IMR-90 (cell line): Measurements from ENCODE around the gene ADTRP. TPM values are rescaled to one million over a fixed set of nuclear protein-coding genes. Genes with fewer than 3 reads are reported as not detected.

Source experiments
- ATAC-seq: fragments of 200-7000 bp; cut with Tn5 transposase; 2 replicates; pipeline ENCODE4 v1.9.1; 2020; ENCODE audit warnings: low read depth, mild to moderate bottlenecking, moderate library complexity
- BruUV-seq: library from RNA; stranded (reverse); fragments of 400-500 nt; replicated peaks from 2 replicates; lab custom pipeline; 2021; lab: Mats Ljungman, UMichigan
- CTCF ChIA-PET: fragments of 300-600 bp; formaldehyde crosslinking; extraction: SDS; loops from one replicate; lab custom pipeline; 2021; ENCODE audit warnings: antibody characterized with exemption; lab: Yijun Ruan, JAX
- POLR2A ChIA-PET: fragments of 300-600 bp; sonication (Branson Sonifier 250); formaldehyde crosslinking; loops from one replicate; lab custom pipeline; 2022; ENCODE audit warnings: antibody characterized with exemption; ENCODE audit not compliant: unreplicated experiment; lab: Charles Lee
- DNase-seq: peaks from one replicate; pipeline ENCODE4 v3.0.0; 2013
- H2AFZ ChIP-seq: replicated peaks from 2 replicates; pipeline ENCODE3; 2013; ENCODE audit warnings: low read length, mild to moderate bottlenecking; ENCODE audit not compliant: poor library complexity
- H2AK5ac ChIP-seq: 2 replicates; pipeline ENCODE4 v1.6.1; 2013; ENCODE audit warnings: low read depth, low read length, inconsistent platforms
- H2AK9ac ChIP-seq: replicated peaks from 2 replicates; pipeline ENCODE3; 2013; ENCODE audit warnings: mild to moderate bottlenecking, low read depth, low read length, moderate library complexity; ENCODE audit not compliant: poor library complexity
- H2BK120ac ChIP-seq: 2 replicates; pipeline ENCODE4 v1.6.1; 2013; ENCODE audit warnings: low read depth, low read length, inconsistent platforms
- H2BK15ac ChIP-seq: 3 replicates; pipeline ENCODE4 v1.6.1; 2013; ENCODE audit warnings: low read depth, low read length, inconsistent platforms
- H2BK20ac ChIP-seq: 2 replicates; pipeline ENCODE4 v1.6.1; 2013; ENCODE audit warnings: low read depth, mild to moderate bottlenecking, inconsistent platforms, low read length, moderate library complexity
- H2BK5ac ChIP-seq: 2 replicates; pipeline ENCODE4 v1.6.1; 2013; ENCODE audit warnings: mild to moderate bottlenecking, low read depth, low read length, inconsistent platforms; ENCODE audit not compliant: poor library complexity, severe bottlenecking
- H3K14ac ChIP-seq: replicated peaks from 2 replicates; pipeline ENCODE4 v1.6.1; 2013; ENCODE audit warnings: low read depth, low read length, inconsistent platforms
- H3K18ac ChIP-seq: 2 replicates; pipeline ENCODE4 v1.6.1; 2013; ENCODE audit warnings: low read depth, low read length, control low read depth
- H3K23ac ChIP-seq: 2 replicates; pipeline ENCODE4 v1.6.1; 2013; ENCODE audit warnings: low read depth, low read length, inconsistent platforms
- H3K27ac ChIP-seq: 2 replicates; pipeline ENCODE4 v1.5.1; 2013; ENCODE audit warnings: mild to moderate bottlenecking, control low read depth, low read length; ENCODE audit not compliant: insufficient read depth
- H3K27me3 ChIP-seq: 2 replicates; pipeline ENCODE4 v1.6.1; 2013; ENCODE audit warnings: low read length; ENCODE audit not compliant: control insufficient read depth, insufficient read depth
- H3K36me3 ChIP-seq: 2 replicates; pipeline ENCODE4 v1.6.1; 2013; ENCODE audit warnings: low read length, mixed read lengths; ENCODE audit not compliant: control insufficient read depth, insufficient read depth
- H3K4ac ChIP-seq: 2 replicates; pipeline ENCODE4 v1.6.1; 2013; ENCODE audit warnings: low read depth, low read length, inconsistent platforms
- H3K4me1 ChIP-seq: 2 replicates; pipeline ENCODE4 v1.6.1; 2013; ENCODE audit warnings: low read length, mixed read lengths; ENCODE audit not compliant: control insufficient read depth, insufficient read depth
- H3K4me2 ChIP-seq: 2 replicates; pipeline ENCODE4 v1.6.1; 2013; ENCODE audit warnings: low read depth, mild to moderate bottlenecking, control low read depth, low read length, moderate library complexity
- H3K4me3 ChIP-seq: 2 replicates; pipeline ENCODE4 v1.5.1; 2013; ENCODE audit warnings: low read depth, mild to moderate bottlenecking, control low read depth, low read length, moderate library complexity; ENCODE audit not compliant: insufficient read depth
- H3K56ac ChIP-seq: 2 replicates; pipeline ENCODE4 v1.6.1; 2013; ENCODE audit warnings: low read length, inconsistent platforms; ENCODE audit not compliant: insufficient read depth; ENCODE audit errors: extremely low read depth
- H3K79me1 ChIP-seq, 2 experiments: 2 replicates each; pipeline ENCODE4 v1.6.1; 2013; ENCODE audit warnings: low read length in 2 of 2, inconsistent platforms in 1 of 2, low read depth in 1 of 2
- H3K9ac ChIP-seq: 2 replicates; pipeline ENCODE4 v1.6.1; 2013; ENCODE audit warnings: low read depth, low read length, control low read depth
- H3K9me1 ChIP-seq: 2 replicates; pipeline ENCODE4 v1.6.1; 2013; ENCODE audit warnings: low read length, inconsistent platforms; ENCODE audit not compliant: insufficient read depth
- H3K9me3 ChIP-seq: 2 replicates; pipeline ENCODE4 v1.6.1; 2013; ENCODE audit warnings: low read length; ENCODE audit not compliant: control insufficient read depth, insufficient read depth
- H4K20me1 ChIP-seq: 2 replicates; pipeline ENCODE4 v1.6.1; 2013; ENCODE audit warnings: low read length, inconsistent platforms; ENCODE audit not compliant: insufficient read depth
- H4K5ac ChIP-seq: 2 replicates; pipeline ENCODE4 v1.6.1; 2013; ENCODE audit warnings: mild to moderate bottlenecking, low read depth, low read length, control low read depth
- H4K8ac ChIP-seq, 2 experiments: 2 replicates each; pipeline ENCODE4 v1.6.1; 2013; ENCODE audit warnings: low read depth in 2 of 2, low read length in 2 of 2, control low read depth in 1 of 2, inconsistent platforms in 1 of 2
- H4K91ac ChIP-seq: 2 replicates; pipeline ENCODE4 v1.6.1; 2013; ENCODE audit warnings: low read depth, low read length, inconsistent platforms; ENCODE audit not compliant: insufficient read depth
- BHLHE40 ChIP-seq: fragments of 150-350 bp; IDR thresholded peaks from 2 replicates; pipeline ENCODE4 v1.6.1; 2016; ENCODE audit warnings: mild to moderate bottlenecking, low read depth, low read length
- CEBPB ChIP-seq: IDR thresholded peaks from 2 replicates; pipeline ENCODE4 v1.6.1; 2012; ENCODE audit warnings: low read depth, low read length, improper control_type of control experiment
- CHD1 ChIP-seq: IDR thresholded peaks from 2 replicates; pipeline ENCODE4 v1.6.1; 2012; ENCODE audit warnings: low read depth, low read length, improper control_type of control experiment
- FOS ChIP-seq: fragments of 150-350 bp; IDR thresholded peaks from 2 replicates; pipeline ENCODE4 v1.6.1; 2016; ENCODE audit warnings: low read depth, low read length
- MAZ ChIP-seq: IDR thresholded peaks from 2 replicates; pipeline ENCODE4 v1.6.1; 2012; ENCODE audit warnings: low read depth, mild to moderate bottlenecking, low read length, improper control_type of control experiment, moderate library complexity, borderline replicate concordance
- MXI1 ChIP-seq: IDR thresholded peaks from 2 replicates; pipeline ENCODE4 v1.6.1; 2012; ENCODE audit warnings: low read depth, mild to moderate bottlenecking, low read length, moderate library complexity, borderline replicate concordance
- NFE2L2 ChIP-seq: fragments of 150-350 bp; IDR thresholded peaks from 2 replicates; pipeline ENCODE4 v1.6.1; 2016; ENCODE audit warnings: low read depth, mild to moderate bottlenecking, low read length
- POLR2A ChIP-seq: IDR thresholded peaks from 2 replicates; pipeline ENCODE4 v1.6.1; 2012; ENCODE audit warnings: mild to moderate bottlenecking, low read depth, low read length
- RFX5 ChIP-seq: IDR thresholded peaks from 2 replicates; pipeline ENCODE4 v1.8.0; 2012; ENCODE audit warnings: low read depth, mild to moderate bottlenecking, low read length, moderate library complexity
- WGBS, 2 experiments: methylation state at CpG; one replicate each; pipeline versions ENCODE4 v1.1.5 to v1.1.7; 2013; ENCODE audit warnings: missing lambda C conversion rate in 2 of 2; ENCODE audit not compliant: insufficient read length in 1 of 2; ENCODE audit errors: extremely low coverage in 2 of 2; 5-methylcytosine and 5-hydroxymethylcytosine counted together
- dilution Hi-C: fragments of 300-500 bp; cut with HindIII; formaldehyde crosslinking; loops from one replicate; pipeline ENCODE4 v1.14.3; 2018; ENCODE audit warnings: low sequenced_read_pairs; ENCODE audit not compliant: unreplicated experiment
- in situ Hi-C: fragments of 300-500 bp; cut with MboI; formaldehyde crosslinking; loops from 3 replicates; pipeline ENCODE4 v1.14.3; 2019; ENCODE audit warnings: low sequenced_read_pairs, inconsistent platforms, mixed read lengths
- intact Hi-C: fragments of 100-400 bp; cut with micrococcal nuclease; formaldehyde crosslinking; loops from 2 replicates; pipeline ENCODE4 v1.10.0; 2022
- polyA plus RNA-seq, 3 experiments: library from polyadenylated mRNA; depleted of rRNA; stranded (reverse); fragments of >200 nt; gene quantifications; 2 replicates each; pipeline ENCODE4 v1.2.3, GENCODE V29; 2012; ENCODE audit warnings: low replicate concordance in 1 of 3
- total RNA-seq: library from RNA; depleted of rRNA; stranded (reverse); fragments of >200 nt; gene quantifications from 2 replicates; pipeline ENCODE4 v1.2.3, GENCODE V29; 2012
- TF ChIP-seq, protein P1 (sequence below): conservative IDR thresholded peaks from 2 replicates; pipeline ENCODE4 v1.5.1; 2012; ENCODE audit warnings: mild to moderate bottlenecking, low read depth, low read length, improper control_type of control experiment
- TF ChIP-seq, protein P2 (sequence below): fragments of 150-350 bp; IDR thresholded peaks from 2 replicates; pipeline ENCODE4 v1.6.1; 2017; ENCODE audit warnings: mild to moderate bottlenecking, antibody characterized with exemption, low read length, low read depth
- TF ChIP-seq, protein P3 (sequence below): fragments of 150-350 bp; IDR thresholded peaks from 2 replicates; pipeline ENCODE4 v1.6.1; 2016; ENCODE audit warnings: low read depth, mild to moderate bottlenecking, low read length, moderate library complexity, borderline replicate concordance

The ADTRP gene
- total and polyA plus RNA-seq, 2 of the 4 experiments (the other 2 are of a cell fraction), result 0.50 to 0.72 TPM

DNA sequence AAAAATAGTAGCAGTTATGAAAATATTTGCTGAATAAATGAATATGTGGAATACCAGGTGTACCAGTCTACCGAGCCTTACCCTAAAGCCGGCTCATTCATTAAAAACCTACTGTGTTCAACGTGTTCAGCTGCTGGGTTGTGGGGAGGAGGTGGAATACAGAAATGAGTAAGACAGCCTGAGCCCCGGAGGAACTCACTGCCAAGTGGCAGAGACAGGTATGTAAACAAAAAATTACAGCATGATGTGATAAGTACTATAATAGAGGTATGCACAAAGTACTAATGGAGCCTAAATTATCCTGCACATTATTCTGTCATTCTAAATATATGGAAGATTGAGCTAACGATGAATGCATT lies 6.8 kb upstream of the ADTRP start:
- Histone ChIP-seq H2AFZ (no peak overlapping the region), H3K79me1 (no peaks in the 10 kb centered on the region), H3K4me2 (no peak overlapping the region), H2AK5ac (no peak overlapping the region), H4K20me1 (no peaks in the 10 kb centered on the region), H3K9me1 (no peaks in the 10 kb centered on the region), H2BK15ac (no peak overlapping the region; the same call in 2 of the 3 replicates), H2AK9ac (no peak overlapping the region), H3K9me3 (no peaks in the 10 kb centered on the region), H3K4me1 (no peaks in the 10 kb centered on the region), H4K5ac (no peak overlapping the region), H3K27ac (no peak overlapping the region), H3K27me3 (no peaks in the 10 kb centered on the region), H2BK120ac (no peak overlapping the region), H4K91ac (no peak overlapping the region), H3K14ac (no peak overlapping the region), H2BK5ac (no peak overlapping the region), H3K4me3 (no peak overlapping the region), H3K9ac (no peak overlapping the region), H2BK20ac (no peak overlapping the region), H4K8ac (no peak overlapping the region), H3K4ac (no peak overlapping the region), H3K18ac (no peak overlapping the region), H3K36me3 (no peaks in the 10 kb centered on the region), H3K56ac (no peak overlapping the region), H3K23ac (no peak overlapping the region)
- ATAC-seq, result no peak; the same call in 1 of the 2 replicates
- CTCF ChIA-PET, result no interaction called here
- TF ChIP-seq MAZ (no peak), RFX5 (no peak), MXI1 (no peak), FOS (no peak), POLR2A (no peak), CHD1 (no peak), BHLHE40 (no peak), NFE2L2 (no peak), CEBPB (no peak)
- TF ChIP-seq, protein P1, sequence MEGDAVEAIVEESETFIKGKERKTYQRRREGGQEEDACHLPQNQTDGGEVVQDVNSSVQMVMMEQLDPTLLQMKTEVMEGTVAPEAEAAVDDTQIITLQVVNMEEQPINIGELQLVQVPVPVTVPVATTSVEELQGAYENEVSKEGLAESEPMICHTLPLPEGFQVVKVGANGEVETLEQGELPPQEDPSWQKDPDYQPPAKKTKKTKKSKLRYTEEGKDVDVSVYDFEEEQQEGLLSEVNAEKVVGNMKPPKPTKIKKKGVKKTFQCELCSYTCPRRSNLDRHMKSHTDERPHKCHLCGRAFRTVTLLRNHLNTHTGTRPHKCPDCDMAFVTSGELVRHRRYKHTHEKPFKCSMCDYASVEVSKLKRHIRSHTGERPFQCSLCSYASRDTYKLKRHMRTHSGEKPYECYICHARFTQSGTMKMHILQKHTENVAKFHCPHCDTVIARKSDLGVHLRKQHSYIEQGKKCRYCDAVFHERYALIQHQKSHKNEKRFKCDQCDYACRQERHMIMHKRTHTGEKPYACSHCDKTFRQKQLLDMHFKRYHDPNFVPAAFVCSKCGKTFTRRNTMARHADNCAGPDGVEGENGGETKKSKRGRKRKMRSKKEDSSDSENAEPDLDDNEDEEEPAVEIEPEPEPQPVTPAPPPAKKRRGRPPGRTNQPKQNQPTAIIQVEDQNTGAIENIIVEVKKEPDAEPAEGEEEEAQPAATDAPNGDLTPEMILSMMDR, result no peak
- TF ChIP-seq, protein P2, sequence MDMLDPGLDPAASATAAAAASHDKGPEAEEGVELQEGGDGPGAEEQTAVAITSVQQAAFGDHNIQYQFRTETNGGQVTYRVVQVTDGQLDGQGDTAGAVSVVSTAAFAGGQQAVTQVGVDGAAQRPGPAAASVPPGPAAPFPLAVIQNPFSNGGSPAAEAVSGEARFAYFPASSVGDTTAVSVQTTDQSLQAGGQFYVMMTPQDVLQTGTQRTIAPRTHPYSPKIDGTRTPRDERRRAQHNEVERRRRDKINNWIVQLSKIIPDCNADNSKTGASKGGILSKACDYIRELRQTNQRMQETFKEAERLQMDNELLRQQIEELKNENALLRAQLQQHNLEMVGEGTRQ, result no peak
- TF ChIP-seq, protein P3, sequence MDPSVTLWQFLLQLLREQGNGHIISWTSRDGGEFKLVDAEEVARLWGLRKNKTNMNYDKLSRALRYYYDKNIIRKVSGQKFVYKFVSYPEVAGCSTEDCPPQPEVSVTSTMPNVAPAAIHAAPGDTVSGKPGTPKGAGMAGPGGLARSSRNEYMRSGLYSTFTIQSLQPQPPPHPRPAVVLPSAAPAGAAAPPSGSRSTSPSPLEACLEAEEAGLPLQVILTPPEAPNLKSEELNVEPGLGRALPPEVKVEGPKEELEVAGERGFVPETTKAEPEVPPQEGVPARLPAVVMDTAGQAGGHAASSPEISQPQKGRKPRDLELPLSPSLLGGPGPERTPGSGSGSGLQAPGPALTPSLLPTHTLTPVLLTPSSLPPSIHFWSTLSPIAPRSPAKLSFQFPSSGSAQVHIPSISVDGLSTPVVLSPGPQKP, result no peak
- no peak for DNase-seq
- POLR2A ChIA-PET, result no interaction called here
- intact Hi-C loops, result no loop called here
- BruUV-seq, result no TSS peak
- in situ Hi-C loops, result no loop called here
- dilution Hi-C loops, result no loop called here
- WGBS, 2 experiments, result 86% methylated on average over 3 of the region's 5 CpGs; no CpG with 5 or more reads in 1 of the 2 experiments
